Fibroblast of lung (primary cell): Measurements from ENCODE around the gene PSMB5. TPM values are rescaled to one million over a fixed set of nuclear protein-coding genes. Genes with fewer than 3 reads are reported as not detected.

ENCODE experiments used
- DNase-seq, 2 donors: peaks; one replicate each; pipeline versions ENCODE4 v3.0.0 to v3.0.0-alpha.2; 2010; ENCODE audit warnings: low read depth in 2 of 2
- H2AFZ ChIP-seq: 2 replicates; pipeline ENCODE4 v1.5.1; 2012; ENCODE audit warnings: low read length, control low read depth, inconsistent platforms
- H3K27ac ChIP-seq: 2 replicates; pipeline ENCODE4 v1.5.1; 2011; ENCODE audit warnings: low read length, control low read depth; ENCODE audit not compliant: insufficient read depth
- H3K27me3 ChIP-seq: 2 replicates; pipeline ENCODE4 v1.5.1; 2011; ENCODE audit warnings: mild to moderate bottlenecking, low read length; ENCODE audit not compliant: control insufficient read depth, insufficient read depth
- H3K36me3 ChIP-seq: 2 replicates; pipeline ENCODE4 v1.5.1; 2011; ENCODE audit warnings: low read length; ENCODE audit not compliant: control insufficient read depth, insufficient read depth
- H3K4me1 ChIP-seq: 2 replicates; pipeline ENCODE4 v1.5.1; 2011; ENCODE audit warnings: low read length; ENCODE audit not compliant: control insufficient read depth, insufficient read depth; ENCODE audit errors: extremely low read depth
- H3K4me2 ChIP-seq: 2 replicates; pipeline ENCODE4 v1.5.1; 2011; ENCODE audit warnings: low read length, control low read depth; ENCODE audit not compliant: insufficient read depth; ENCODE audit errors: extremely low read depth
- H3K4me3 ChIP-seq, 4 experiments: fragments of 200-600 bp in 1 of 4; sonication (generic) in 1 of 4; replicated peaks in 1 of 4; 2 replicates each; pipeline ENCODE4 v1.5.1; 2011 to 2016; ENCODE audit warnings: low read length in 4 of 4, low read depth in 3 of 4, mild to moderate bottlenecking in 3 of 4, control low read depth in 2 of 4, inconsistent platforms in 1 of 4, mixed read lengths in 1 of 4; ENCODE audit not compliant: insufficient read depth in 1 of 4; ENCODE audit errors: control extremely low read depth in 1 of 4
- H3K79me2 ChIP-seq: 2 replicates; pipeline ENCODE4 v1.5.1; 2012; ENCODE audit warnings: mild to moderate bottlenecking, low read length, inconsistent platforms; ENCODE audit not compliant: control insufficient read depth, insufficient read depth
- H3K9ac ChIP-seq: 2 replicates; pipeline ENCODE4 v1.5.1; 2011; ENCODE audit warnings: mild to moderate bottlenecking, low read length, control low read depth; ENCODE audit not compliant: insufficient read depth
- H3K9me3 ChIP-seq: 2 replicates; pipeline ENCODE4 v1.5.1; 2012; ENCODE audit warnings: low read depth, low read length; ENCODE audit not compliant: control insufficient read depth, insufficient read depth
- H4K20me1 ChIP-seq: 2 replicates; pipeline ENCODE4 v1.5.1; 2011; ENCODE audit warnings: low read length; ENCODE audit not compliant: control insufficient read depth, insufficient read depth; ENCODE audit errors: extremely low read depth
- EZH2 ChIP-seq: IDR thresholded peaks from 2 replicates; pipeline ENCODE4 v1.5.1; 2012; ENCODE audit warnings: low read length, control low read depth, mild to moderate bottlenecking; ENCODE audit errors: missing control alignments
- polyA plus RNA-seq, 2 donors: library from polyadenylated mRNA; depleted of rRNA in 1 of 2; stranded (reverse) in 1 of 2; unstranded in 1 of 2; fragments of >200 nt; gene quantifications; 2 replicates each; pipeline ENCODE4 v1.2.1, GENCODE V29; 2011 to 2012; ENCODE audit warnings: missing spikeins in 1 of 2
- total RNA-seq: library from RNA; depleted of rRNA; stranded (reverse); fragments of >200 nt; gene quantifications from 2 replicates; pipeline ENCODE4 v1.2.1, GENCODE V29; 2014
- TF ChIP-seq, protein P1 (sequence below), 2 donors: IDR thresholded peaks in 1 of 2; conservative IDR thresholded peaks in 1 of 2; 1 replicate in 1 of 2; 2 replicates in 1 of 2; pipeline ENCODE4 v1.5.1; 2011 to 2012; ENCODE audit warnings: low read length in 2 of 2, control low read depth in 1 of 2, inconsistent platforms in 1 of 2, low read depth in 1 of 2, mild to moderate bottlenecking in 1 of 2

PSMB5 gene
- total and polyA plus RNA-seq, 2 donors (not counting 1 experiment from before 2014, with no cell fraction given): 166 to 237 TPM

- H3K4me1 ChIP-seq: no peaks in the 10 kb centered on the region
- H3K4me3 ChIP-seq: no peak overlapping the region
- no peak for DNase-seq
- H4K20me1 ChIP-seq: no peaks in the 10 kb centered on the region
- no peaks in the 10 kb centered on the region for H3K79me2 ChIP-seq
- H3K27me3 ChIP-seq: no peaks in the 10 kb centered on the region
- H3K4me2 ChIP-seq: no peak overlapping the region
- H2AFZ ChIP-seq: no peak overlapping the region
- H3K9ac ChIP-seq: no peak overlapping the region
- no peaks in the 10 kb centered on the region for H3K9me3 ChIP-seq
- no peak for TF ChIP-seq EZH2
- TF ChIP-seq, protein P1, sequence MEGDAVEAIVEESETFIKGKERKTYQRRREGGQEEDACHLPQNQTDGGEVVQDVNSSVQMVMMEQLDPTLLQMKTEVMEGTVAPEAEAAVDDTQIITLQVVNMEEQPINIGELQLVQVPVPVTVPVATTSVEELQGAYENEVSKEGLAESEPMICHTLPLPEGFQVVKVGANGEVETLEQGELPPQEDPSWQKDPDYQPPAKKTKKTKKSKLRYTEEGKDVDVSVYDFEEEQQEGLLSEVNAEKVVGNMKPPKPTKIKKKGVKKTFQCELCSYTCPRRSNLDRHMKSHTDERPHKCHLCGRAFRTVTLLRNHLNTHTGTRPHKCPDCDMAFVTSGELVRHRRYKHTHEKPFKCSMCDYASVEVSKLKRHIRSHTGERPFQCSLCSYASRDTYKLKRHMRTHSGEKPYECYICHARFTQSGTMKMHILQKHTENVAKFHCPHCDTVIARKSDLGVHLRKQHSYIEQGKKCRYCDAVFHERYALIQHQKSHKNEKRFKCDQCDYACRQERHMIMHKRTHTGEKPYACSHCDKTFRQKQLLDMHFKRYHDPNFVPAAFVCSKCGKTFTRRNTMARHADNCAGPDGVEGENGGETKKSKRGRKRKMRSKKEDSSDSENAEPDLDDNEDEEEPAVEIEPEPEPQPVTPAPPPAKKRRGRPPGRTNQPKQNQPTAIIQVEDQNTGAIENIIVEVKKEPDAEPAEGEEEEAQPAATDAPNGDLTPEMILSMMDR (conservative IDR thresholded peaks at IDR 0.05 in 1 of 2, IDR thresholded peaks at IDR 0.05 in 1 of 2; ENCODE audit: low read depth in 1 of 2, low read length in 2 of 2): no peak
- H3K27ac ChIP-seq: no peak overlapping the region
- H3K36me3 ChIP-seq: peaks cover 5% of the 10 kb centered on the region
Observed at GRCh38 chr14:23049011-23049410, 14.3 kb upstream of the PSMB5 start.

- peaks cover 2% of the 10 kb centered on the region for H3K36me3 ChIP-seq
- H3K4me1 ChIP-seq: no peaks in the 10 kb centered on the region
- H3K79me2 ChIP-seq: no peaks in the 10 kb centered on the region
- DNase-seq: no peak
- H2AFZ ChIP-seq: no peak overlapping the region
- H3K27ac ChIP-seq: no peak overlapping the region
- no peaks in the 10 kb centered on the region for H4K20me1 ChIP-seq
- H3K4me3 ChIP-seq: no peak overlapping the region
- no peaks in the 10 kb centered on the region for H3K9me3 ChIP-seq
- no peaks in the 10 kb centered on the region for H3K27me3 ChIP-seq
- TF ChIP-seq, protein P1 (conservative IDR thresholded peaks at IDR 0.05 in 1 of 2, IDR thresholded peaks at IDR 0.05 in 1 of 2; ENCODE audit: low read depth in 1 of 2, low read length in 2 of 2): no peak
- no peak for TF ChIP-seq EZH2
- H3K9ac ChIP-seq: no peak overlapping the region
- no peak overlapping the region for H3K4me2 ChIP-seq
Observed at GRCh38 chr14:23047751-23048693, 13.3 kb upstream of the PSMB5 start.

GRCh38 chr14:23047034-23047634 is 12.4 kb upstream of the PSMB5 start:
- Histone ChIP-seq H3K36me3 (no peaks in the 10 kb centered on the region), H3K27ac (no peak overlapping the region), H3K4me3 (no peak overlapping the region), H3K27me3 (no peaks in the 10 kb centered on the region), H2AFZ (no peak overlapping the region), H3K9ac (no peak overlapping the region), H3K9me3 (no peaks in the 10 kb centered on the region), H3K79me2 (no peaks in the 10 kb centered on the region), H3K4me2 (no peak overlapping the region), H4K20me1 (no peaks in the 10 kb centered on the region), H3K4me1 (no peaks in the 10 kb centered on the region)
- TF ChIP-seq, protein P1 (conservative IDR thresholded peaks at IDR 0.05 in 1 of 2, IDR thresholded peaks at IDR 0.05 in 1 of 2; ENCODE audit: low read depth in 1 of 2, low read length in 2 of 2): no peak
- TF ChIP-seq EZH2: no peak
- no peak for DNase-seq
